ENCODE data around the gene AUTS2.

DNA sequence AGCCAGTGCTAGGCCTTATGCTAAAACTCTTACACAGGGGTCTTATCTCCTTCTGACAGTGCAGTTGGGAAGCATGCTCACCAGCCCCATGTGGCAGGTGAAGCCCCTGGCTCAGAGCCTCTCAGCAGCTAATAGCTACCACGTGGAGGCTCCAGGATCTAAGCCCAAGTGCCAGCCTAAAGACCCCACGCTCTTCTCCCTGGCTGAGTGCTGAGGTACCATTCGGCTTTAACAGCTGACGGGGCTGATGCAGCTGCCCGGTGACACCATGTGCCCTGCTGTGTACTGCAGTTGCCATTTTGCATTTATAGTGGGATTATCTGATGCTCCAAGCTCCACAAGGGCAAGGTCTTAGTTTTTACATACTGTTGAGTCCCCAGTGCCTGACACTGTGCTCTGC lies 1017.9 kb downstream of the AUTS2 start:
- TF ChIP-seq, protein P1, sequence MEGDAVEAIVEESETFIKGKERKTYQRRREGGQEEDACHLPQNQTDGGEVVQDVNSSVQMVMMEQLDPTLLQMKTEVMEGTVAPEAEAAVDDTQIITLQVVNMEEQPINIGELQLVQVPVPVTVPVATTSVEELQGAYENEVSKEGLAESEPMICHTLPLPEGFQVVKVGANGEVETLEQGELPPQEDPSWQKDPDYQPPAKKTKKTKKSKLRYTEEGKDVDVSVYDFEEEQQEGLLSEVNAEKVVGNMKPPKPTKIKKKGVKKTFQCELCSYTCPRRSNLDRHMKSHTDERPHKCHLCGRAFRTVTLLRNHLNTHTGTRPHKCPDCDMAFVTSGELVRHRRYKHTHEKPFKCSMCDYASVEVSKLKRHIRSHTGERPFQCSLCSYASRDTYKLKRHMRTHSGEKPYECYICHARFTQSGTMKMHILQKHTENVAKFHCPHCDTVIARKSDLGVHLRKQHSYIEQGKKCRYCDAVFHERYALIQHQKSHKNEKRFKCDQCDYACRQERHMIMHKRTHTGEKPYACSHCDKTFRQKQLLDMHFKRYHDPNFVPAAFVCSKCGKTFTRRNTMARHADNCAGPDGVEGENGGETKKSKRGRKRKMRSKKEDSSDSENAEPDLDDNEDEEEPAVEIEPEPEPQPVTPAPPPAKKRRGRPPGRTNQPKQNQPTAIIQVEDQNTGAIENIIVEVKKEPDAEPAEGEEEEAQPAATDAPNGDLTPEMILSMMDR (IDR thresholded peaks at IDR 0.05) = no peak
- TF ChIP-seq POLR2A (IDR thresholded peaks at IDR 0.05) = no peak
